ENCODE data around the gene SPEM1. TPM values are rescaled to one million over a fixed set of nuclear protein-coding genes. Genes with fewer than 3 reads are reported as not detected.

SPEM1 gene
- total RNA-seq, 1 donor from 2014 or later, result not detected

DNA sequence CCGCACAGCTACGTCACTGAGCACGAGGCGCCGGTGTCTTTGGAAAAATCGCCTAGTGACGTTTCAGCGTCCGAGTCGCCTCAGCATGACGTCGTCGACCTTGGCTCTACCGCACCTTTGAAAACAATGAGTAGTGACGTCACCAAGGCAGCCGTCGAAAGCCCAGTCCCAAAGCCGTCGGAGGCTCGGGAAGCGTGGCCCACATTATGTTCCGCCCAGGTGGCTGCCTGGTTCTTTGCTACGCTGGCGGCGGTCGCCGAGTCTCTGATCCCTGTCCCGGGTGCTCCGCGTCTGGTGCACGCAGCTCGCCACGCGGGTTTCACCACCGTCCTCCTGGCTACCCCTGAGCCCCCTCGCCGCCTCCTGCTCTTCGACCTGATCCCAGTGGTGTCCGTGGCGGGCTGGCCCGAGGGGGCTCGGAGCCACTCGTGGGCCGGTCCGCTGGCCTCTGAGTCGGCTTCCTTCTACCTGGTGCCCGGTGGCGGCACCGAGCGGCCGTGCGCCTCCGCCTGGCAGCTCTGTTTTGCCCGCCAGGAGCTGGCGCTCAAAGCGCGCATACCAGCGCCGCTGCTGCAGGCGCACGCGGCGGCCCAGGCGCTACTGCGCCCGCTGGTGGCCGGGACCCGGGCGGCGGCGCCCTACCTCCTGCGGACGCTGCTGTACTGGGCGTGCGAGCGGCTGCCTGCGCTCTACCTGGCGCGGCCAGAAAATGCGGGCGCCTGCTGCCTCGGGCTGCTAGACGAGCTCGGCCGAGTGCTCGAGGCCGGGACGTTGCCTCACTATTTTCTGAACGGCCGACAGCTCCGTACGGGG lies 16.6 kb downstream of the SPEM1 start:
- intact Hi-C loops (cut with DNase I), result loop anchor here (2.0 kb wide), 1 partner anchor 82 kb away; the partner anchor contains the start of gene TMEM95
- DNase-seq (ENCODE audit: low spot score), result peak; percentile 91

DNA sequence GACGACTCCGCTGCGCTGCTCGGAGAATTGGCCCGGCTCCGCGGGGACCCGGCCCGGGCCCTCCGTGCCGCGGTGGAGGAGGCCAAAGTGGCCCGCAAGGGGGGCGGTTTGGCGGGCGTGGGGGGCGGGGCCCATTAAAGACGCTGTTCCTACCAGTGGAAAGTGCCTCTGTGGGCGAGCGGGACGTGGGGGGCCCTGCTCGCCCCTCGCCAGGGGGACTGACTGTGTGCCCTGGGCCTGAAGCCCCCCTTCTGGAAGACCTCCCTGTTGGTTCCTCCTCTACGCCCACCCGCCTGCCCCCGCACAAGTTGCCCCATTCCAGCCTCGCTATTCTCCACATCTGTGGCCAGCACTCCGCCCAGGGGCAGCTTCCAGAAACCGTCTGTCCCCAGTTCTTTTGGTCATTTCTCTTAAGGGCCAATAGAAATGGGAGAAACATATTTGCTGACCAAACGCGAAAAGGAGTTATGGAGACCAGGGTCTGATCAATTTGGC lies 17.3 kb downstream of the SPEM1 start:
- no peak for DNase-seq (ENCODE audit: low spot score)
- intact Hi-C loops (cut with DNase I), result loop anchor here (2.0 kb wide), 1 partner anchor 83 kb away; the partner anchor contains the start of gene TMEM95

DNA sequence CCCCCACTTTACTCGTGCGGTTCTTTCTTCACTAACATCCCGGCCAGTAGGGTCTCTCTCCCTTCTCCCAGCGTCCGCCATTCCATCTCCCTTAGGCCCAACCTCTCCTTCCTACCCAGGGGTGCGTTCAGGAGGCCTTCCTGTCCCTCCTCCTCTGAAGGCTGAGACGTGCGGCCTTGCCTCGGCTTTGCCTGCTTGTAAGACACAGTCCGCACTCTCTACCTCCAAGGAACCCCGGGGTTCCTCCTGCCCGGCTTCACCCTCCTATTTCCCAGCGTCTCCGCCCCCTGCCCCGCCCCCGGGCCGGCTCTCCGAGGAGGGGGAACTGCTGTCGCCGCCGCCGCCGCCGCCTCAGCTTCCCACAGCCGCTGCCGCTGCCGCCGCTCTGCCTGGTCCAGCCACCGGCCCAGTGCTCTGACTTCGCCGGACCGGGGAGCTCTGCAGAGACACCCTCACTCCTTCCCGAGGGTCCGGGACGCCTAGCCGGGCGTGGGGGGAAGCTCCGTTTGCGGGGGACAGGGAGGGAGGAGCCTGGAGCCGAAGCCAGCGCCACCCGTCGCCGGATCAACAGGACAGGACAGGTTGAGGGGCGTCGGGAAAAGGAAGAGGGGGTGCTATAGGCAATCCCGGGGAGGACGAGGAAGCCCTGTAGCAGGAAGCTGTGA lies 18.0 kb downstream of the SPEM1 start:
- DNase-seq (ENCODE audit: low spot score), result peak; percentile 93

DNA sequence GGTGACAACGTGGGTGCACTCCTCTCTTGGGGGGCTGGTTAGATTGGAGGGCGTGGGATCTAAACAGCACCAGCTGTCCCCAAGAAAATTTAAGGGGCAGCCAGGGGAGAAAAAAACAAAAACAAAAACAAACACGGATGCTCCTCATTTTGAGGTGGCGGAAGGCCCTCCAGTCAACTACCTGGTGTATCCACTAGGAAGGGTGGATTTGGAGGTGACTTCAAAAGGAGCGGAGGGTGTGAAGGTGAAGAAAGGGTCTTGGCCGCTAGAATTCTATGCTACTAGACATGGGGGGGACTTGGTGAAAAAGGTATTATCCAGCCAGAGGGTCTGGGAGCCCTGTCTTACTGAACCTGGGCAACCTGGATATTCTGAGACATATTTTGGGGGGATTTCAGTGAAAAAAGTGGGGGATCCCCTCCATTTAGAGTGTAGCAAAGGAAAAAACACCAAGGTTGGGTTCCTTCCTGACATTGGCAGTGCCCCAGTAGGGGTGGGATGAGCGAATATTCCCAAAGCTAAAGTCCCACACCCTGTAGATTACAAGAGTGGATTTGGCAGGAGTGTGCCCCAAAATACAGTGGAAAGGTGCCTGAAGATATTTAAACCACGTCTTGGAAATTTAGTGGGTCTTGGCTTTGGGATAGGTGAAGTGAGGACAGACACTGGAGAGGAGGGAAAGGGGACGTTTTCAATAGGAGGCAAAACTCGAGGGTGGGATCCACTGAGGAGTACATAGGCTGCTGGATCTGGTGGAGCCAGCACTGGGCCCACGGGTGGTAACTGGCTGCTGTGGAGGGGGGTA lies 18.7 kb downstream of the SPEM1 start:
- intact Hi-C loops (cut with DNase I), result loop anchor here (2.0 kb wide), 3 partner anchors 38 to 122 kb away; partner anchors contain the start of genes POLR2A and SENP3
- no peak for DNase-seq (ENCODE audit: low spot score)

More for the DNA sequence above, 18.0 kb downstream of the SPEM1 start:
- intact Hi-C loops (cut with DNase I), result loop anchor here (2.0 kb wide), 4 partner anchors 39 to 123 kb away; partner anchors contain the start of genes POLR2A, SENP3 and TMEM95

DNA sequence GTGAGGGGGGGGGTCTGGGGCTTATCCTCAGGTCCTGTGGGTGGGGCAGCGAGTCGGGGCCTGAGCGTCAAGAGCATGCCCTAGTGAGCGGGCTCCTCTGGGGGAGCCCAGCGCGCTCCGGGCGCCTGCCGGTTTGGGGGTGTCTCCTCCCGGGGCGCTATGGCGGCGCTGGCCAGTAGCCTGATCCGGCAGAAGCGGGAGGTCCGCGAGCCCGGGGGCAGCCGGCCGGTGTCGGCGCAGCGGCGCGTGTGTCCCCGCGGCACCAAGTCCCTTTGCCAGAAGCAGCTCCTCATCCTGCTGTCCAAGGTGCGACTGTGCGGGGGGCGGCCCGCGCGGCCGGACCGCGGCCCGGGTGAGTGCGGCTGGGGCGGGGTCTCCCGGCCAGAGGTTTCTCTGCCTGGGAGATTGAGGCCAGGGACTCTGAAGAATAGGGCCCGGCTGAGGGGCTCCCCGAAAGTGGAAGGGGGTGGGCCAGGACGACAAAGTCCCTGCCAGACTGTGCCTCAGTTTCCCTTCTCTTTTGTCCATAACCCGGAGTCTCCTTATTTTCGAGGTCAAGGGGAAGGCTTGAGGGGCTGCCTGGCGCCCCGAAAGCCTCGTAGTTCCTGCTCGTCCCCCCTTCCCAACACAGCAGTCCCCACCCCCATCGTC lies 19.5 kb downstream of the SPEM1 start, which contains the start of gene FGF11:
FGF11 (plus strand) TSS at position 51 of the 651 bp plus-strand sequence; CDS start at position 160, 109 bp downstream.
- intact Hi-C loops (cut with DNase I), result loop anchor here (2.0 kb wide), 3 partner anchors 37 to 121 kb away; partner anchors contain the start of genes POLR2A and SENP3
- no peak for DNase-seq (ENCODE audit: low spot score)

DNA sequence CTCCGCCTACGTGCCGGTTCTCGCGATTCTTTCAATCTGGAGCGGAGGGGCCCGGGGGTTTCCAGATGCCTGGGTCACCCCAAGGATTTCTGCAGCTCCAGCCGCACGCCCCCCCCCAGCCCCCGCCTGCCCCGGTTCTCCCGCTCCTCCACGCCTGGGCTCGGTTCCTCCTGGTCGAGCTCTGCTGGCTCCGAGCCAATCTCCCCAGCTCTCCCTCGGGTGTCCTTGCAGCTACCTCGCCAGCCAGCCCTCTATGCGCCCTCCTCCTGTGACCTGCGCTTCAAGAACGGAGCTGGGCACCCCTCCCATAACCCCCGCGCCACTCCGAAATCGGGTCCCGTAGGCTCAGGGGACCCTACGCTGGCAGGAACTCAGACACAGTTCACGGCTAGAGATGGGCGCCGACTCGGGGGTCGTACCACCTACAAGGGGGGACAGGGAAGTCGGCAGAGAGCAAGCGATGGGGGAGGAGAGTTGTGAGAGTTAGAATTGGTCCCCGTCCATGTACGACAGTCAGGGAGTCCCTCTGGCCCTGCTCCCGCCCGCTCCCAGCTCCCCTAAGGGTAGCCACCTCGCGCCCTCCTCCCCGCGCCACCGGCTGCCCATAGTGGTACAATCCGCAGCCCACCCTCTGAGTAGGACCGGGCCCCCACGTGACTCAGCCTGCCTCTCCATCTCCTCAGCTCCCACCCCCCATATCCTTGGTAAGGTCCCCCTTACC lies 20.1 kb downstream of the SPEM1 start:
- intact Hi-C loops (cut with DNase I), result no loop called here
- no peak for DNase-seq (ENCODE audit: low spot score)

DNA sequence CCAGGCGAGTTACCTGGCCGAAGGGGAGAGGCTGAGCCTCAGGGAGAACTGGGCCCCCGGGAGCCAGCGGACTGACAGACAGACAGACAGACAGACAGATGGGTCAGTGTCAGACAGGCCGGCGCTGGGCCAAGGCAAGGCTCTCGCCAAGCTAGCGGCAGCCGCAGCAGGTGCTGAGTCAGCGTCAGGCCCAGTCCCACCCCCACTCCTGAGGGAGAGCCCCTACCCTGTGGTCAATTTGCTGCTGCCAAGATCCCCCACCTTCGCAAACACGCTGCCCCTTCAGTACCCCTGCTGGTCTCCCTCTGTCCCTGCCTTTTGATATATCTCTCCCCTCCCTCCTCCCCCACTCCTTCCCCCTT lies 20.7 kb downstream of the SPEM1 start:
- no peak for DNase-seq (ENCODE audit: low spot score)
- intact Hi-C loops (cut with DNase I), result no loop called here

DNA sequence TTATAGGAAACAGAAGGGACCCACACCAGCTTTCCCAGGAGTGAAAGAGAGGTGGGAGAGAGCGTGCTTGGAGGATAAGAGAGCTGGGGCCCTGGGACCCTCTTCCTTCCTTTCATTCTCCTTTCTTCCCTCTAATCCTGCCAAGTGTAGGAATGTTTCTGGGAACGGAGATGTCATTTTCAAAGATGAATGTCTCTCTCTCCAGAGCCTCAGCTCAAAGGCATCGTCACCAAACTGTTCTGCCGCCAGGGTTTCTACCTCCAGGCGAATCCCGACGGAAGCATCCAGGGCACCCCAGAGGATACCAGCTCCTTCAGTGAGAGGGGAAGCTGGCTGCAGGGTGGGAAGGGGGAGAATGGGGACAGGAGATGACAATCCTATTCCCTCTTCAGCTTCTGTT lies 21.1 kb downstream of the SPEM1 start:
- intact Hi-C loops (cut with DNase I), result no loop called here
- DNase-seq (ENCODE audit: low spot score), result no peak

DNA sequence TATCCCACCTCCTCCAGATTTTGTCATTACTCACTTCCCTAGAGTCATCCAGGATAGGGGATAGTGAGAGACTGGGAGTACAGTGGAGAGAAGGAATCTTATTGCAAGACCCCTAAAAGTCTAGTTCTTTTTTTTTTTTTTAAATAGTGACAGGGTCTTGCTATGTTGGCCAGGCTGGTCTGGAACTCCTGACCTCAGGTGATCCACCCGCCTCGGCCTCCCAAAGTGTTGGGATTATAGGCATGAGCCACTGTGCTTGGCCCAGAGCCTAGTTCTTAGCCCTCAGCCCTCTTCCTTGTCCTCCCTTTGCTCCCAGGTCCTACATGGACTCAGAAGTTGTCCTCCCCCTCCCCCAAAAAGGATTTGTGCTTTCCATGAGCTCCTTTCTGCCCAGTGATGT lies 22.0 kb downstream of the SPEM1 start:
- intact Hi-C loops (cut with DNase I), result no loop called here
- no peak for DNase-seq (ENCODE audit: low spot score)

DNA sequence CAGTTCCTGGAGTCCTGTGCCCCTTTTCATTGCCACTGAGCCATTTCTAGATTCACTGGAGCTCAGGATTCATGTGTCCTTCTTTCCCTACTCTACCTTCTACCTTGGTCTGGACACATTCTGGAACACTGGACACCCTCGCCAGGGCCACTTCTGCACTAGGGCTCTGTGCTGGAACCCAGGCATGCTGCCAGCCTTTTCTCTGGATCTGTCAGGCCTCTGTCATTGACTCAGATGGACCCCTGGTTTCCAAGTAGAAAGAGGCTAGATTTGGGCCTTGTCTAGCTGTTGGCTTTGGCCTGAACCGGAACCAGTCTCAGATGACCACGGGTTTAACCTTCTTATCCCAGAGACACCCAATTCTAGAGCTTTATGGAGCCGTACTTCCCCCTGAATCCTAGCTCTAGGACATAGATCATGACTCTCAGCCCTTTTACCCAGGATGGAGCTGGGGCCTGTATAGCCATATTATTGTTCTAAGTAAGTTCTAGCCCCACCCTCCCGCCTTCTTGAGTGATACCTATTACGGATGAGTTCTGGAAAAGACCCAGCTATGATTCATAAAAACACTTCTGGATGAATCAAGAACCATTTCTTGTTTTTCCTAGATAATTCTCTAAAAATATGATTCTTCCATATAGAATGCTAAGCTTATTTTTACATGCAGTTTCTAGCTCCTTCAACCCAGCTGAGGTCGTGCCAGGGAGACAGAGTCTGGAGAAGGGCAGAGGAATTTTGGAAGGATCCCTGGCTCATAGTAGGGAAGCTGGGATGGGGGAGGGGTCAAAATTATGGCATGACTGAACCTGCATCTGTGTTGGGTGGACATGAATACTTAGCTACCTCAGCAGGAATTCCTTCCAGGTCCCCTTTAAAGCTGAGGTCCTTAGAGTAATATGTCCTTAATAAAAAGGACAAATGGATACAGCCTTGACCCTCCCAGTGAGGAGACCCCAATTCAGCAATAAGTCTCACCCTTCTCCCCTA lies 23.7 kb downstream of the SPEM1 start:
- intact Hi-C loops (cut with DNase I), result no loop called here
- no peak for DNase-seq (ENCODE audit: low spot score)

DNA sequence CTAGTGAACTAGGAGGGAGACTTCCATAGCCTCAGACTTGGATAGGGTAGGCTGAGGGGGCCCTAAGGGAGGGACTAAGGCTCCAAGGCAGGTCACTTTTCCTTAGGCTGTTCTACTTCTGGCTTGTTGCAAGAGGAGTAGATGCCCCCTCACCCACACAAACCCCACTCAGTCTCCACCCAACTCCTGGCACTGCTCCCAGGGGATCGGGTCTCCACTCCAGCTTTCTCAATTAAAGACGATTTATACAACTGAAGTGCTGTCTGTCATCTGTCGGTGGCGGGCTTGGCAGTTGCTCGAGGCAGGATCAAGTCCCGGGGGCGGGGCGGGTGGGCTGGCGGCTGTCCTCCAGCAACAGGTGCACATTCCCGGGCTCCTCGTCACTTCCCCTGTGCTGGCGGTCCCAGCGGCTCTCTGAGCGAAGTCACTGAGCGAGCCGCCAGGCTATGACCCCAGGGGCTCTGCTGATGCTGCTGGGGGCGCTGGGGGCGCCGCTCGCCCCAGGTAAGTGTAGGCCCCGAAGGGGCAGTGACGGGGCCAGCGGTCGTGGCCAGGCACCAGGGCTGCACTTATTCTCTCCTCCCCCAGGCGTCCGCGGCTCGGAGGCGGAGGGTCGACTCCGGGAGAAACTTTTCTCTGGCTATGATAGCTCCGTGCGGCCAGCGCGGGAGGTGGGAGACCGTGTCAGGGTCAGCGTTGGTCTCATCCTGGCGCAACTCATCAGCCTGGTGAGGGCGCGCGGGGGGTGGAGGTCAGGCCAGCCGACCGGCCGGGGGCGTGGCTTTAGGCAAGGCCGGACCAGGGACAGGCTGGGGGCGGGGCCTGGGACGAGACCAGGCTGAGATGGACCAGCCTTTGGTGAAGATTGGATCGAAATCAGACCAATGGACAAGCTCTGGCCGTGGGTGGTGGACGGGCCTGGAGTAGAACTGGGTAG lies 24.8 kb downstream of the SPEM1 start, which contains the start of gene CHRNB1:
CHRNB1 (plus strand) TSS at position 380 of the 937 bp plus-strand sequence; CDS start at position 447, 67 bp downstream.
- intact Hi-C loops (cut with DNase I), result no loop called here
- peak; percentile 89 for DNase-seq (ENCODE audit: low spot score)

DNA sequence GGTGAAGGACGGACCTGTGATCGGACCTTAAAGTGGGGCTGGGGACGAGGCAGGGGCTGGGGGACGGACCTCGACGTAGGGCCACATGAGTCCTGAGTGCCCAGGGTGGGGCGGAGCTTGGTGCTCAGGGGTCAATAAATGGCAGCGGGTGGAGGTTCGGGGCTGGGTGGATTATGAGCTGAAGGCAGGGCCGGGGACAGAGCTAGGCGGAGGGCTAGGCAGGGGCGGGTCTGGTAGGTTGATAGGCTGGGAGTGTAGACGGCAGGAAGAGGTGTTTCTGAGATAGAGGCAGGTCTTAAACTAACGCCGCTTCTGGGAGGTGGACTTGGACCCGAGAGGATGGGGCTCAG lies 25.5 kb downstream of the SPEM1 start:
- DNase-seq (ENCODE audit: low spot score), result no peak
- intact Hi-C loops (cut with DNase I), result no loop called here

DNA sequence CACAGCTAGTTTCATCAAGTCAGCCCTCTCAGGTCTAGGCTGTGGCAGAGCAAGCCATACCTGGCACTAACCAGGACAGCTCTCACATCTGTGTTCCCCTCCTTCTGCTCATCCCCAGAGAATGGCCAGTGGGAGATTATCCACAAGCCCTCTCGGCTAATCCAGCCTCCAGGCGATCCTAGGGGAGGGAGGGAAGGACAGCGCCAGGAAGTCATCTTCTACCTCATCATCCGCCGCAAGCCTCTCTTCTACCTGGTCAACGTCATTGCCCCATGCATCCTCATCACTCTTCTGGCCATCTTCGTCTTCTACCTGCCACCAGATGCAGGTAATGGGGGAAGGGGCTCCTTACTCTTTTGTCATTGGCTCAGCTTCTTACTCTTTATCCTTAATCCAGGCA lies 28.3 kb downstream of the SPEM1 start:
- intact Hi-C loops (cut with DNase I), result no loop called here
- no peak for DNase-seq (ENCODE audit: low spot score)

DNA sequence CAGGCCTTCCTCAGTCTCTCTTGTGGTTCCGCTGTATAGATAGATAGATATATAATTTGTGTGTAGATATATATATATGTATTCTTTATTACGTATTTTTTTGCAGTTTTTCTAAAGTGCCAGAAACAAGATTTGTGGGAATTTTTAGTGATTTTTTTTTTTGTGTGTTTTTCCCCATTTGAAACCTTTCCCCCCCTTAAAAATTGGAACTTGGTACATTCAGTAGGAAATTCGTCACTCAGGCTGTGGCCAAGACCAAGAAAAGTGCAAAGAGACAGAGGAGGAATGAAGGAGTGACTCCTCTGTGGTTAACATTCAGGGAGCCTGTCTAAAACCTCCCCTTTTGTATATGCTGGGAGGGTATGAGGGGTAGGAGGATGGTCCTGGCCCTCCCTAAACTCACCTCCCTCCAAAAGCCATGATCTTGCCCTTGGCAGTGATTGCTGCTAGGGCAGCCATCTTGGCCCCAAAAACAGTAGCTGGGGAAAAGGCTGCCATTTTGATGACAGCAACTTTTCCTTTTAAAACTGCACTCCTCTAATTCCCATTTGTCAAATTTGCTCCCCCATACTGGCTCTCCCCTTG lies 39.9 kb downstream of the SPEM1 start:
- no peak for DNase-seq (ENCODE audit: low spot score)
- intact Hi-C loops (cut with DNase I), result no loop called here

DNA sequence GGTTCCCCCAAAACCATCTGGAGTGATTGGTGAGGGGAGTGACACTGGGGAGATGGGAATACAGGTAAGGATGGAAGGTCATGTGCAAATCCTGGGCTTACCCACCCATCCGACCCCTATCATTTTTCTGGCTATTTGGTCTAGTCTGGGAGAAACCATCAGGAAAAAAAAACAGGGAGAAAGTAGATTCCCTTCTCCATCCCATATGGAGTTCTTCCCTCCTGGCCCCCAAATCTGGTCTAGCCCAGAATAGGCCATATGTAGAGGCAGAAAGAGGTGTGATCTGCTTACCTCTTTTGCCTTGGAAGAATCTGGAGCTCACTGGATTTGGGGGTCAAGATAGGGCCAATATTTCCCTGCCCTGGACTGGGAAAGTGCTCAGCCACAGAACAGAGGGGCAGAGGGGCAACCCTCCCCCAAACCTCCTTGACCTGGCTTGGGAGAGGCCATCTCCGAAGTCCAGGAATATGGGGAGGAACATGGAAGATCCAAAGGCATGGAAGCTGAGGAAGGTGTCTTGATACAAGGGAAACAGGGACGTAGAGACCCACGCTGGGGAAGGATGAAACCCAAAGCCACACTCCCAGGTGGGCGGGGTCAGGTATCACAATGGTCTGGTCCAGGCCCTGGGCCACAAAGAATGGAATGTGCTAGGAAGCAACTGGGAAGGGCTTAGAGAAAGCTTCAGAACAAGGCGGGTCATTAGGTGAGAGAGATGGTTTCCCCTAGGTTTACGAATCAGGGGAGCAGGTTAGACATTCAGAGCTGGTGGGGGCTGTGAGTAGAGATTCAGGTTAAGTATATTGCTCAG lies 40.9 kb downstream of the SPEM1 start:
- DNase-seq (ENCODE audit: low spot score), result no peak

More for the DNA sequence above, 40.9 kb downstream of the SPEM1 start:
- intact Hi-C loops (cut with DNase I), result no loop called here
